Measurements from ENCODE around the gene DTNBP1. TPM values are rescaled to one million over a fixed set of nuclear protein-coding genes. Genes with fewer than 3 reads are reported as not detected.

The DTNBP1 gene
- total and polyA plus RNA-seq, 2 of the 13 experiments (the other 11 are each of a cell fraction or from before 2014, with no cell fraction given): 6.6 to 19.1 TPM

- TF ChIP-seq, protein P1, sequence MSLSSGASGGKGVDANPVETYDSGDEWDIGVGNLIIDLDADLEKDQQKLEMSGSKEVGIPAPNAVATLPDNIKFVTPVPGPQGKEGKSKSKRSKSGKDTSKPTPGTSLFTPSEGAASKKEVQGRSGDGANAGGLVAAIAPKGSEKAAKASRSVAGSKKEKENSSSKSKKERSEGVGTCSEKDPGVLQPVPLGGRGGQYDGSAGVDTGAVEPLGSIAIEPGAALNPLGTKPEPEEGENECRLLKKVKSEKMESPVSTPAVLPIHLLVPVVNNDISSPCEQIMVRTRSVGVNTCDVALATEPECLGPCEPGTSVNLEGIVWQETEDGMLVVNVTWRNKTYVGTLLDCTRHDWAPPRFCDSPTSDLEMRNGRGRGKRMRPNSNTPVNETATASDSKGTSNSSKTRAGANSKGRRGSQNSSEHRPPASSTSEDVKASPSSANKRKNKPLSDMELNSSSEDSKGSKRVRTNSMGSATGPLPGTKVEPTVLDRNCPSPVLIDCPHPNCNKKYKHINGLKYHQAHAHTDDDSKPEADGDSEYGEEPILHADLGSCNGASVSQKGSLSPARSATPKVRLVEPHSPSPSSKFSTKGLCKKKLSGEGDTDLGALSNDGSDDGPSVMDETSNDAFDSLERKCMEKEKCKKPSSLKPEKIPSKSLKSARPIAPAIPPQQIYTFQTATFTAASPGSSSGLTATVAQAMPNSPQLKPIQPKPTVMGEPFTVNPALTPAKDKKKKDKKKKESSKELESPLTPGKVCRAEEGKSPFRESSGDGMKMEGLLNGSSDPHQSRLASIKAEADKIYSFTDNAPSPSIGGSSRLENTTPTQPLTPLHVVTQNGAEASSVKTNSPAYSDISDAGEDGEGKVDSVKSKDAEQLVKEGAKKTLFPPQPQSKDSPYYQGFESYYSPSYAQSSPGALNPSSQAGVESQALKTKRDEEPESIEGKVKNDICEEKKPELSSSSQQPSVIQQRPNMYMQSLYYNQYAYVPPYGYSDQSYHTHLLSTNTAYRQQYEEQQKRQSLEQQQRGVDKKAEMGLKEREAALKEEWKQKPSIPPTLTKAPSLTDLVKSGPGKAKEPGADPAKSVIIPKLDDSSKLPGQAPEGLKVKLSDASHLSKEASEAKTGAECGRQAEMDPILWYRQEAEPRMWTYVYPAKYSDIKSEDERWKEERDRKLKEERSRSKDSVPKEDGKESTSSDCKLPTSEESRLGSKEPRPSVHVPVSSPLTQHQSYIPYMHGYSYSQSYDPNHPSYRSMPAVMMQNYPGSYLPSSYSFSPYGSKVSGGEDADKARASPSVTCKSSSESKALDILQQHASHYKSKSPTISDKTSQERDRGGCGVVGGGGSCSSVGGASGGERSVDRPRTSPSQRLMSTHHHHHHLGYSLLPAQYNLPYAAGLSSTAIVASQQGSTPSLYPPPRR (CRISPR knock-in tag; IDR thresholded peaks at IDR 0.05; ENCODE audit: borderline replicate concordance): no peak
- TF ChIP-seq ZNF652 (CRISPR knock-in tag; IDR thresholded peaks at IDR 0.05; ENCODE audit: borderline replicate concordance, low read depth): no peak
- no peak for TF ChIP-seq ZNF296 (CRISPR knock-in tag; conservative IDR thresholded peaks at IDR 0.05)
- TF ChIP-seq, protein P2, sequence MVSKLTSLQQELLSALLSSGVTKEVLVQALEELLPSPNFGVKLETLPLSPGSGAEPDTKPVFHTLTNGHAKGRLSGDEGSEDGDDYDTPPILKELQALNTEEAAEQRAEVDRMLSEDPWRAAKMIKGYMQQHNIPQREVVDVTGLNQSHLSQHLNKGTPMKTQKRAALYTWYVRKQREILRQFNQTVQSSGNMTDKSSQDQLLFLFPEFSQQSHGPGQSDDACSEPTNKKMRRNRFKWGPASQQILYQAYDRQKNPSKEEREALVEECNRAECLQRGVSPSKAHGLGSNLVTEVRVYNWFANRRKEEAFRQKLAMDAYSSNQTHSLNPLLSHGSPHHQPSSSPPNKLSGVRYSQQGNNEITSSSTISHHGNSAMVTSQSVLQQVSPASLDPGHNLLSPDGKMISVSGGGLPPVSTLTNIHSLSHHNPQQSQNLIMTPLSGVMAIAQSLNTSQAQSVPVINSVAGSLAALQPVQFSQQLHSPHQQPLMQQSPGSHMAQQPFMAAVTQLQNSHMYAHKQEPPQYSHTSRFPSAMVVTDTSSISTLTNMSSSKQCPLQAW (CRISPR knock-in tag; IDR thresholded peaks at IDR 0.05): no peak
- TF ChIP-seq NFATC3 (CRISPR knock-in tag; IDR thresholded peaks at IDR 0.05): no peak
- TF ChIP-seq, protein P3, sequence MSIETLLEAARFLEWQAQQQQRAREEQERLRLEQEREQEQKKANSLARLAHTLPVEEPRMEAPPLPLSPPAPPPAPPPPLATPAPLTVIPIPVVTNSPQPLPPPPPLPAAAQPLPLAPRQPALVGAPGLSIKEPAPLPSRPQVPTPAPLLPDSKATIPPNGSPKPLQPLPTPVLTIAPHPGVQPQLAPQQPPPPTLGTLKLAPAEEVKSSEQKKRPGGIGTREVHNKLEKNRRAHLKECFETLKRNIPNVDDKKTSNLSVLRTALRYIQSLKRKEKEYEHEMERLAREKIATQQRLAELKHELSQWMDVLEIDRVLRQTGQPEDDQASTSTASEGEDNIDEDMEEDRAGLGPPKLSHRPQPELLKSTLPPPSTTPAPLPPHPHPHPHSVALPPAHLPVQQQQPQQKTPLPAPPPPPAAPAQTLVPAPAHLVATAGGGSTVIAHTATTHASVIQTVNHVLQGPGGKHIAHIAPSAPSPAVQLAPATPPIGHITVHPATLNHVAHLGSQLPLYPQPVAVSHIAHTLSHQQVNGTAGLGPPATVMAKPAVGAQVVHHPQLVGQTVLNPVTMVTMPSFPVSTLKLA (IDR thresholded peaks at IDR 0.05): no peak
- no peak for TF ChIP-seq TAF1 (CRISPR knock-in tag; IDR thresholded peaks at IDR 0.05)
- TF ChIP-seq ZNF780A (CRISPR knock-in tag; IDR thresholded peaks at IDR 0.05): no peak
- TF ChIP-seq ZNF30 (CRISPR knock-in tag; IDR thresholded peaks at IDR 0.05): no peak
- no peak for TF ChIP-seq ZNF136 (CRISPR knock-in tag; IDR thresholded peaks at IDR 0.05; ENCODE audit: low read depth)
- no peak for TF ChIP-seq JUN (CRISPR knock-in tag; IDR thresholded peaks at IDR 0.05)
- no peak for TF ChIP-seq SMAD9 (CRISPR knock-in tag; IDR thresholded peaks at IDR 0.05)
- TF ChIP-seq ZFY (CRISPR knock-in tag; IDR thresholded peaks at IDR 0.05): no peak
These were observed 3.6 kb downstream of the DTNBP1 start (continued) for GRCh38 chr6:15659181-15659580.

All from HepG2 (cell line).